ENCODE measurements around the gene RERE.

- TF ChIP-seq CTCF (conservative IDR thresholded peaks at IDR 0.05; ENCODE audit: low read depth in 2 of 2) (no peak), POLR2AphosphoS5 (IDR thresholded peaks at IDR 0.05; ENCODE audit: low read depth) (no peak), EZH2 (IDR thresholded peaks at IDR 0.05; ENCODE audit: low read depth, unreplicated experiment) (no peak), ZNF331 (CRISPR knock-in tag; IDR thresholded peaks at IDR 0.05; ENCODE audit: low read depth) (no peak), EZH2phosphoT487 (IDR thresholded peaks at IDR 0.05; ENCODE audit: unreplicated experiment) (no peak), REST (IDR thresholded peaks at IDR 0.05; ENCODE audit: unreplicated experiment) (no peak), CREB1 (CRISPR knock-in tag; IDR thresholded peaks at IDR 0.05; ENCODE audit: low read depth) (no peak), ZNF114 (CRISPR knock-in tag; IDR thresholded peaks at IDR 0.05) (no peak), NANOG (IDR thresholded peaks at IDR 0.05; ENCODE audit: borderline replicate concordance) (no peak), JUNB (IDR thresholded peaks at IDR 0.05; ENCODE audit: unreplicated experiment) (no peak), ETS1 (IDR thresholded peaks at IDR 0.05) (no peak), ZNF462 (CRISPR knock-in tag; IDR thresholded peaks at IDR 0.05) (no peak)
Measured at GRCh38 chr1:8313231-8313630, 504.2 kb downstream of the RERE start.
